Stimulated activated CD4-positive, alpha-beta T cell treated with anti-CD3 and anti-CD28 coated beads, Interleukin-4, amount 100 ng/mL, for 4 hours (primary cell): ENCODE measurements around the gene CRPPA.
"Not testable (repeated sequence)": the region's sequence is repeated elsewhere in the genome, so short reads cannot be mapped to it uniquely, and the experiment has no call there.

Experiments used
- DNase-seq, 2 experiments: peaks; one replicate each; pipeline ENCODE4 v3.0.0-alpha.2; 2020

Gene CRPPA

GRCh38 chr7:16421333-16422102 lies at the start of gene CRPPA:
Gene CRPPA, minus strand, starts transcription at chr7:16421538. Its CDS starts 216 bp downstream, at chr7:16421322.
- peak; percentile 34 to 40 for DNase-seq

GRCh38 chr7:16465469-16466361 lies 44.4 kb upstream of the CRPPA start, which contains the start of gene SOSTDC1:
Gene SOSTDC1, minus strand, starts transcription at chr7:16465738. Its CDS starts 70 bp downstream, at chr7:16465668.
- DNase-seq, result no peak

- DNase-seq, result no peak
Measured at GRCh38 chr7:16463949-16464715, 42.8 kb upstream of the CRPPA start.

- DNase-seq, result no peak
Measured at GRCh38 chr7:16463520-16463919, 42.2 kb upstream of the CRPPA start.

GRCh38 chr7:16462431-16462889 lies 41.1 kb upstream of the CRPPA start:
- DNase-seq, result no peak

- DNase-seq, result no peak
Measured at GRCh38 chr7:16460789-16461493, 39.6 kb upstream of the CRPPA start.

GRCh38 chr7:16456303-16456702 lies 35.0 kb upstream of the CRPPA start:
- not testable (repeated sequence) for DNase-seq

GRCh38 chr7:16455591-16455990 lies 34.3 kb upstream of the CRPPA start:
- no peak for DNase-seq

- no peak for DNase-seq
Measured at GRCh38 chr7:16450366-16450765, 29.0 kb upstream of the CRPPA start.

- DNase-seq, result no peak
Measured at GRCh38 chr7:16447876-16448275, 26.5 kb upstream of the CRPPA start.

GRCh38 chr7:16446508-16446907 lies 25.2 kb upstream of the CRPPA start:
- no peak for DNase-seq

GRCh38 chr7:16443871-16444270 lies 22.5 kb upstream of the CRPPA start:
- not testable (repeated sequence) for DNase-seq

GRCh38 chr7:16438988-16439387 lies 17.6 kb upstream of the CRPPA start:
- no peak for DNase-seq

- no peak for DNase-seq
Measured at GRCh38 chr7:16436306-16436705, 15.0 kb upstream of the CRPPA start.

GRCh38 chr7:16433568-16434122 lies 12.3 kb upstream of the CRPPA start:
- DNase-seq, result no peak

GRCh38 chr7:16432425-16432731 lies 11.0 kb upstream of the CRPPA start:
- no peak for DNase-seq

- no peak for DNase-seq
Measured at GRCh38 chr7:16431646-16432424, 10.5 kb upstream of the CRPPA start.

GRCh38 chr7:16430133-16430532 lies 8.8 kb upstream of the CRPPA start:
- no peak for DNase-seq

- no peak for DNase-seq
Measured at GRCh38 chr7:16428672-16429071, 7.3 kb upstream of the CRPPA start.

- no peak for DNase-seq
Measured at GRCh38 chr7:16428182-16428581, 6.8 kb upstream of the CRPPA start.

GRCh38 chr7:16423761-16424160 lies 2.4 kb upstream of the CRPPA start:
- DNase-seq, result no peak
